HuH-7.5 (cell line): Measurements from ENCODE around the gene ASPG.

ENCODE experiments used
- DNase-seq: peaks from one replicate; pipeline ENCODE4 v3.0.0; 2011; ENCODE audit warnings: low spot score

ASPG gene

GRCh38 chr14:104085032-104085888, at the start of gene ASPG:
ASPG (plus strand) TSS chr14:104085700; CDS start chr14:104085771, 71 bp downstream.
- no peak for DNase-seq

GRCh38 chr14:104036212-104036611, 49.3 kb upstream of the ASPG start:
- DNase-seq, result no peak

DNA sequence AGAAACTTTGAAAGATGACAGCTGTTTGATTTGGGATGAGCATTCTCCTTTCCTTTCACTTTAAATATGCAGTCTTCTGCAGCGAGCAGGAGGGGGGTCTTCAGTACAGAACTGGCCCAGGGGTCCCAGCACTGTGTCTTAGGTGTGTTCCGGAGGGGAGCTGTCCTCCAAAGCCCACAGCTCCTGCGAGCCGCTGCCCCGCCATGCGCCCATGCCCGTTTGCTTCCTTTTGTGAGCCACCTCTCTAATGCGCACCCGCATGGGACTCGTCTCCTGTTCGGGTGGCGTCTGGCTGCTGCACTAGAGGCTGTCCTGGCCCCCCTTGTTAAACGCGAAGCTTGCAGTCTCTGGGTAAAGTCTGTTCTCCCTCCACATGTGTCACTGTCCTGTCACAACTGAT, 48.4 kb upstream of the ASPG start:
- no peak for DNase-seq

GRCh38 chr14:104037903-104038302, 47.6 kb upstream of the ASPG start:
- no peak for DNase-seq

- no peak for DNase-seq
These were observed 46.3 kb upstream of the ASPG start for GRCh38 chr14:104039214-104039613.

DNA sequence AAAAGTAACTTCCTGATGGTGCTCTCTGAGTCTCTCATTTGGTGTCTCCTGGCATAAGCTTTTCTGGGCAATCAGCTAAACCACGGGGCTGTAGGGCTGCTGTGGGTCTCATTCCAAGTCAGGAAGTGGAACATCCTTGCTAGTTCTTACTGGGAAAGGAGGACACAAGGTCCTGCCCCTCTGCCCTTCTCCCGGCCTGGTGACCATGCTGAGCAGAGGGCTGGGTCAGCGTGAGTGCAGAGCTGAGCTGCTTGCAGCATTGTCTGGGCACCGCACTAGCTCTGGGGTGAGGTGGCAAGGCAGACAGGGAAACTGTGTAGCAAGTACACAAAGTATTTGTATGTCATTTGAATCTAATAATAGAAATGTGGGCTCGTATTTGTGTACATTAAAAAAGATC, 45.0 kb upstream of the ASPG start:
- DNase-seq, result no peak

- no peak for DNase-seq
These were observed 43.9 kb upstream of the ASPG start for GRCh38 chr14:104041430-104042104.

DNA sequence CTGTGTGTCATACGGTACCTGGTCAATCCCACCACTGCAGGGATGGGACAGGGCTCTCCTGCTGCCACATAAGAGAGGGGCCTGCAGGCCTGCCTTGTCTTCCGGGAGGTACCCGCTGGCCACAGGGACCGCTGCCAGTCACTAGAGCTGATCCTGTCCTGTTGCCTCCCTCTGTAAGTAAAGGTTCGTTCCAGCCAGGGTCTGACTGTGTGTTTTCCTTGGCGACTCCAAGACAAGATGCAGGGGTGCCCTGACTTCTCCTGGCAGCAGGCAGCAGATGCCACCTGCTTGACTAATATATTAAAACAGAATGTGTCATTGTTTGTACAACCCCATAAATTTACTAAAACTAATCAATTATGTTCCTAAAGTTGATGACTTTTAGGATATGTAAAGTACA, 41.5 kb upstream of the ASPG start:
- DNase-seq, result no peak

DNA sequence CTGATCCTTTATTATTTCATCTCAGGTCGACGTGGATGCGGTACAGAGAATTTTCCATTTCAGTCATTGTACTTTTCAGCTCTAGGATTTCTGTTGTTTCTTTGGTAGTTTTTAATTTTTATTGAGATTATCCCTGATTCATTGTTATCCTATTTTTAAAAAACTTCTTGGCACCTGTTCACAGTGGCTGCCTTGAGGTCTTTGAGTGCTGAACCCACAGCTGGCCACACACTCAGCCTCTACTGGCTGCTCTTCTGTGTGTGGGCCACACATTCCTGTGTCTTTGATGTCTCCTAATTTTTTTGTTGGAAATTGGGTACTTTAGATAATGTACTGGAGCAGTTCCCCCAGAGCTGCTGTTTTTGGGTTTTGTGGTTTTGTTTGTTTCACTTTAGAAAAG, 37.7 kb upstream of the ASPG start:
- no peak for DNase-seq

DNA sequence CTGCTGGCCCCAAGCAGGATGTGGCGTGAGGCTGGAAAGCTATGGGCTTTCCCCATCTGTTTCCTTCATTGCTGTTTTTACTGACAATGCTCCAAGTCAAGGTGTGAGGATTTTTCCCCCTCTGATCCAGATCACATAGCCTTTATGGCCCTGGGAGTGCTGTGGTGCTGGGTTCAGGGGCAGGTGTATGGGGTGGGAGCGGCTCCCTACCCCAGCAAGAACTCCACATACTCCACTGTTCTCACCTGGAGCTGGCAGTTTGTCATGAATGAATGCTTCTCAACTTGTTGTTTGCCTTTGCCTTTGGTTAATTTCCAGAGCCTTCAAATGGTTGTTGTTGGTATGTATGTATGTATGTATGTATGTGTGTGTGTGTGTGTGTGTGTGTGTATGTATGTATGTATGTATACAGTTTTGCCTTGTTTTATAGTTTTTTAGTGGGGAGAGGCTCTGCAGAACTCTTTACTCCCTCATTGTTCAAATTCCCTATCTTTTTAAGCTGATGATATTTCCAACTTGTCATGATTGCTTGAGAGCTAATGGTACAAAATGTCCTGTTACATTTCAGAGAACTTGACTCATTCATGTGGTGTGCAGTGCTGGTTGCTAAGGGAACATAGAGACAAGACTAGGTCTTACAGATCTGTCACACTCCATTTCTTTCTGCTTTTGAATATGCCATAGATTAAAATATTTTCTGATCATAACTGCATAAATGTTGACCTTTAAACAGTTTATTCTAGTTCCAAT, 36.6 kb upstream of the ASPG start:
- DNase-seq, result no peak

DNA sequence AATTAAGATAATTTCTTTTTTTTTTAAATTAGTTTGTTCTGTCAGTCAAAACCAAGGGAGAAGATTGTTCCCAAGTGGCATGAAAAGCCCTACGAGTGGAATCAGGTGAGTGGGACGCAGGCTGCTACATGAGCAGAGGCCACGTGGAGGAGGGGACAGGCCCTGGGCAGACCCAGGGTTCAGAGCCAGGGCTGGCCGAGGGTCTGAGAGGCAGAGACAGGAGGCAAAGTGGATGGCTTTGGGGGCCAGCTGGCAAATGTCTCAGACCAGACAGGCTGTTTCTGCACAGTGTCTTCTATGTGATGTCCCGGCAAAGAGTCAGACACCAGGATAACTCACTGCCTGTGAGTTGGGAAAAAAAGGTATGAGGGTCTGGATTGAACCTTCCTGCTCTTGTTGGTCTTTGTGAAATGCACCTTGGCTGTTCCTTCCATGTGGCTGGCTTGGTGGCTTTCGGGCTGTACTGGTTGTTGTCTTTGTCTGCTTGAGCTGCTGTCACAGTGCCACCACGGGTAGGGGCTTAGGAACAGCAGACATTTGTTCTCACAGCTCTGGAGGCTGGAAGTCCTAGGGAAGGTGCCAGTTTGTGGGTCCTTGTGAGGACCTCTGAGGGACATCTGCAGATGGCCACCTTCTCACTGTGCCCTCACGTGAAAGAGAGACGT, 35.8 kb upstream of the ASPG start:
- no peak for DNase-seq

GRCh38 chr14:104051092-104051813, 34.2 kb upstream of the ASPG start:
- no peak for DNase-seq

DNA sequence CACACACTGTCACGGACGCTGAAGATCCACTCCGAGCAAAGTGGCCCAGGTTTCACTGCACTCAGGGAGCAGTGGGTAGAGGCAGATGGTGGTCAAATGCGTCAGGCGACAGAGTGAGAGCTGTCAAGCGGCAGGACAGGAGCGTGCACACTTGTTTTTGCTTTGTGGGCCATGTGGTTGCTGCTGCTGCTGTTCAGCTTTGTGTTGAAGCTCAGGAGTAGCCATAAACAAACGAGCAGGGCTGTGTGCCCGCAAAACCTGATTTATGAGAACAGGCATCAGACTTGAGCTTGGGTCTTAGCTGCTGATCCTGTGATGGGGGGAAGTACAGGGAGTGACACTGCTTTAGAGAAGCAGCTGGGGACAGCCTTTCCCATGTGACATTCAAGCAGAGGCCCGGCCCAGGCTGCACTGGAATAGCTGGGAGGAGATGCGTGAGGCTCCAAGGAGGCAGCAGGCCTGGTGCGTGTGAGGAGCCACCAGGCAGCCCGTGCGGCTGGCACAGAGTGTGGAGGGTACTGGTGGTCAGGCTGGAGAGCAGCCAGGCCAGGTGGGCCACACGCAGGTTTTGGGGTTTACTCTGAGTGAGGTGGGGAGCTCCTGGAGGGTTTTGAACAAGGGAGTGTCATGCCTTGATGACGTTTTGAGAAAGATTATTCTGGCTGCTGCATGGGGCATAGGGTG, 31.1 kb upstream of the ASPG start:
- DNase-seq, result no peak

DNA sequence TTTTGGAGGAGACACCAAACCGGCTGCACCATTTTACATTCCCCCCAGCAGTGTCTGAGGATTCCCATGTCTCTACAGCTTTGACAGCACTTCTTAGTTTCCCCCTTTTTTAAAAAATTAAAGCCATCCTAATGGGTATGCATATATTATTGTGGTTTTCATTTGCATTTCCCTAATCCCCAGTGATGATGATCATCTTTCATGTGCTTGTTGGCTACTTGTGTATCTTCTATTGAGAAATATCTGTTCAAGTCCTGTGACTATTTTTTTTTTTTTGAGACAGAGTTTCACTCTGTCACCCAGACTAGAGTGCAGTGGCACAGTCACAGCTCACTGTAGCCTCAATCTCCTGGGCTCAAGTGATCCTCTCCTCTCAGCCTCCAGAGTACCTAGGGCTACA, 23.2 kb upstream of the ASPG start:
- no peak for DNase-seq

DNA sequence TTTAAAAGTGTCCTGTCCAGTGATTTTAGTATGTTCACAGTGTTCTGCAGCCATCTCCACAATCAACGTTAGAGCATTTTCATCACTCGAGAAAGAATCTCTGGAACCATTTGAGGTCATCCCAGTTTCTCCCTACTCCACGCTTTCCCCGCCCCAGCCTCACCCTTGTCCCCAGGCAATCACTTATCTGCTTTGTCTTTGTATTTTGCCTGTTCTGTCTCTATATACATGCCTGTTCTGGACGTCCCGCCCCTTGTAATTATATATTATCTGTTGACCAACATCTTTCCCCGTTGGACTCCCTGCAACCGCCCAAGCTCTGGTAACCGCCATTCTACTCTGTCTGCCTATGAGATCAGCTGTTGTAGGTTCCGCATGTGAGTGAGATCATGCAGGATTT, 21.5 kb upstream of the ASPG start:
- DNase-seq, result no peak

DNA sequence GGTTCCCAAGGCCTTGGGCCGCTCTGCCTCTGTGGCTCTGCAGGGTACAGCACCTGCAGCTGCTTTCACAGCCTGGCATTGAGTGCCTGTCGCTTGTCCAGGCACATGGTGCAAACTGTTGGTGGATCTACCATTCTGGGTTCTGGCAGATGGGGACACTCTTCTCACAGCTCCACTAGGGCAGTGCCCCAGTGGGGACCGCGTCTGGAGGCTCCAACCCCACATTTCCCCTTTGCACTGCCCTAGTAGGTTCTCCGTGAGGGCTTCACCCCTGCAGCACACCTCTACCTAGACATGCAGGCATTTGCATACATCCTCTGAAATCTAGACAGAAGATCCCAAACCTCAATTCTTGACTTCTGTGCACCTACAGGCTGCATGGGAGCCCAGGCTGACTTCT, 19.2 kb upstream of the ASPG start:
- DNase-seq, result no peak

DNA sequence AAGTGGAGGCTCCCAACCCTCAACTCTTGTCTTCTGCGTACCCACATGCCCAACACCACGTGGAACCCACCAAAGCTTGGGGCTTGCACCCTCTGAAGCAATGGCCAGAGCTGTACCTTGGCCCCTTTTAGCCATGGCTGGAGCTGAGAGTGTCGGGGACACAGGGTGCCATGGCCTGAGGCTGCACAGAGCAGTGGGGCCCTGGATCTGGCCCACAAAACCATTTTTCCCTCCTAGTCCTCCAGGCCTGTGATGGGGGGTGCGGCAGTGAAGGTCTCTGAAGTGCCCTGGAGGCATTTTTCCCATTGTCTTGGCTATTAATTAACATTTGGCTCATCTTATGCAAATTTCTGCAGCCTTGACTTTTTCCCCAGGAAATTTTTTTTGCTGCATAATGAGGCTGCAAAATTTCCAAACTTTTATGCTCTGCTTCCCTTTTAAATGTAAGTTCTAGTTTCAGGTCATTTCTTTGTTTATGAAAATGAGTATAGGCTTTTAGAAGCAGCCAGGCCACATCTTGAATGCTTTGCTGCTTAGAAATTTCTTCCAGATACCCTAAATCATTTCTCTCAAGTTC, 18.7 kb upstream of the ASPG start:
- no peak for DNase-seq

DNA sequence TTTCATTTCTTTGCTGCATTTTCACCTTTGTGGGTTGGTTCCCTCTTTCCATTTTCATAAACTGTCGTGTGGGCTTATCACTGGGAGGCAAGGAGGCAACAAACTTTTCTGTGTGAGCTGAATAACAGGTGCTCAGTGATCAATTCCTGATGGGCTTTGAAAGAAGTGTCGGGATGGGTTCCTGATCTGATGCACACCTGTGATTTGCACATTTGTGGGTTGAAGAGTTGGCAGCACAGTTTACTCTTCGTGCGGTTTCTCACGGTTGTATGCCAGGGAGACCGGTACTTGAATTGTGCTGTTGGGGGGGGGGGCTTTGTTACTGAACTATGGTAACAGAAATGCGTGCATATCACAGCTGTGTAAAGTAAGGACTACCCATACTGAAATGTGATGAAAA, 16.0 kb upstream of the ASPG start:
- no peak for DNase-seq

GRCh38 chr14:104072586-104072985, 12.9 kb upstream of the ASPG start:
- no peak for DNase-seq

DNA sequence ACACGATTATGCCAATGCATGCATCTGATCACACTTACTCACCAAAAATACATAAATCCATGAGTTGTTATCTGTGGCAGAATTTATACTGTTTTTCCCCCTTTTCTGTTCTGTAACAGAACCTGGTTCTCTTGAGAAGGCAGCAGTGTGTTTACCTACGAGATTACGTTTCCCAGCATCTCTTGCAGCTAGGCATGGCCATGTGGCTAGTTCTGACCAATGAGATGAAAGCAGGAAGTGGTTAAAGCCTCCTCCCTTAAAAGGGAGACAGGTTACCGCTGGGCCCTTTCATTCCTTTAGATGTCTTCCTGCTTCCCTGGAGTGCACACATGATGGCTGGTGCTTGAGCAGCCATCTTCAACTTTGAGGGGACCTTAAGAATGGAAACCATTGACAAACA, 11.7 kb upstream of the ASPG start:
- no peak for DNase-seq
